ENCODE results near the gene S100A16. TPM values are rescaled to one million over a fixed set of nuclear protein-coding genes. Genes with fewer than 3 reads are reported as not detected.

Gene S100A16
- total RNA-seq, 4 donors from 2014 or later, result 46.2 to 84.5 (median 66.6) TPM

GRCh38 chr1:153623101-153623500 lies 10.2 kb upstream of the S100A16 start:
- no peak for TF ChIP-seq CTCF (IDR thresholded peaks at IDR 0.05; ENCODE audit: low read depth)

GRCh38 chr1:153619171-153619570 lies 6.2 kb upstream of the S100A16 start:
- TF ChIP-seq CTCF (IDR thresholded peaks at IDR 0.05; ENCODE audit: low read depth), result no peak

GRCh38 chr1:153617663-153618062 lies 4.7 kb upstream of the S100A16 start:
- no peak for TF ChIP-seq CTCF (IDR thresholded peaks at IDR 0.05; ENCODE audit: low read depth)

- no peak for TF ChIP-seq CTCF (IDR thresholded peaks at IDR 0.05; ENCODE audit: low read depth)
Measured at GRCh38 chr1:153616917-153617311, 4.0 kb upstream of the S100A16 start.

GRCh38 chr1:153616144-153616916 lies 3.4 kb upstream of the S100A16 start, which contains the start of gene S100A14:
Gene S100A14, minus strand, starts transcription at chr1:153616325. Its CDS starts 467 bp downstream, at chr1:153615858.
- no peak for TF ChIP-seq CTCF (IDR thresholded peaks at IDR 0.05; ENCODE audit: low read depth)

GRCh38 chr1:153615406-153615805 lies 2.5 kb upstream of the S100A16 start:
- TF ChIP-seq CTCF (IDR thresholded peaks at IDR 0.05; ENCODE audit: low read depth), result no peak

GRCh38 chr1:153614906-153615305 lies 2.0 kb upstream of the S100A16 start:
- TF ChIP-seq CTCF (IDR thresholded peaks at IDR 0.05; ENCODE audit: low read depth), result no peak
